H9 (cell line): Measurements from ENCODE around the gene ZBTB9. TPM values are rescaled to one million over a fixed set of nuclear protein-coding genes. Genes with fewer than 3 reads are reported as not detected.

Experiments
- DNase-seq: peaks from one replicate; pipeline ENCODE4 v3.0.0-alpha.2; 2017
- H2AFZ ChIP-seq: one replicate; pipeline ENCODE4 v1.6.1; 2013; ENCODE audit warnings: mild to moderate bottlenecking, low read length, control low read depth, moderate library complexity
- H2AK5ac ChIP-seq: 2 replicates; pipeline ENCODE4 v1.6.1; 2013; ENCODE audit warnings: low read length, control low read depth, mixed read lengths; ENCODE audit not compliant: insufficient read length
- H2BK120ac ChIP-seq: one replicate; pipeline ENCODE4 v1.6.1; 2013; ENCODE audit warnings: low read depth, mild to moderate bottlenecking, low read length, control low read depth, inconsistent platforms; ENCODE audit not compliant: poor library complexity, severe bottlenecking
- H2BK12ac ChIP-seq: 2 replicates; pipeline ENCODE4 v1.6.1; 2013; ENCODE audit warnings: low read length, control low read depth, mixed read lengths, low read depth; ENCODE audit not compliant: insufficient read length
- H2BK15ac ChIP-seq: 2 replicates; pipeline ENCODE4 v1.6.1; 2013; ENCODE audit warnings: low read depth, low read length, control low read depth
- H2BK20ac ChIP-seq: one replicate; pipeline ENCODE4 v1.6.1; 2013; ENCODE audit warnings: low read depth, mild to moderate bottlenecking, low read length, control low read depth, inconsistent platforms; ENCODE audit not compliant: poor library complexity, severe bottlenecking
- H2BK5ac ChIP-seq: 2 replicates; pipeline ENCODE4 v1.6.1; 2013; ENCODE audit warnings: low read length, control low read depth, mixed read lengths; ENCODE audit not compliant: insufficient read length
- H3K14ac ChIP-seq: 2 replicates; pipeline ENCODE4 v1.6.1; 2013; ENCODE audit warnings: low read length, control low read depth; ENCODE audit not compliant: insufficient read depth
- H3K18ac ChIP-seq: 2 replicates; pipeline ENCODE4 v1.6.1; 2013; ENCODE audit warnings: low read depth, mild to moderate bottlenecking, mixed read lengths, low read length, control low read depth; ENCODE audit not compliant: insufficient read length
- H3K23ac ChIP-seq: 2 replicates; pipeline ENCODE4 v1.6.1; 2013; ENCODE audit warnings: low read length, control low read depth, mixed read lengths, low read depth; ENCODE audit not compliant: insufficient read length
- H3K23me2 ChIP-seq: 2 replicates; pipeline ENCODE4 v1.6.1; 2013; ENCODE audit warnings: low read depth, mild to moderate bottlenecking, mixed read lengths, low read length, control low read depth; ENCODE audit not compliant: insufficient read length, poor library complexity, severe bottlenecking
- H3K27ac ChIP-seq: 2 replicates; pipeline ENCODE4 v1.5.1; 2013; ENCODE audit warnings: low read length, control low read depth, mixed read lengths, low read depth; ENCODE audit not compliant: insufficient read length
- H3K27me3 ChIP-seq: 2 replicates; pipeline ENCODE4 v1.6.1; 2013; ENCODE audit warnings: low read length, control low read depth, inconsistent platforms; ENCODE audit not compliant: insufficient read depth
- H3K4ac ChIP-seq: 2 replicates; pipeline ENCODE4 v1.6.1; 2013; ENCODE audit warnings: low read depth, mild to moderate bottlenecking, control low read depth, inconsistent platforms, low read length, moderate library complexity
- H3K4me1 ChIP-seq: 2 replicates; pipeline ENCODE4 v1.6.1; 2013; ENCODE audit warnings: low read length, control low read depth, inconsistent platforms; ENCODE audit not compliant: insufficient read depth
- H3K4me2 ChIP-seq: 2 replicates; pipeline ENCODE4 v1.6.1; 2013; ENCODE audit warnings: low read length, control low read depth, mixed read lengths; ENCODE audit not compliant: insufficient read length, insufficient read depth
- H3K56ac ChIP-seq: 2 replicates; pipeline ENCODE4 v1.6.1; 2013; ENCODE audit warnings: low read depth, mild to moderate bottlenecking, mixed read lengths, low read length, control low read depth; ENCODE audit not compliant: insufficient read length
- H3K79me1 ChIP-seq: 2 replicates; pipeline ENCODE4 v1.6.1; 2013; ENCODE audit warnings: low read depth, mild to moderate bottlenecking, moderate library complexity, low read length, control low read depth, inconsistent platforms; ENCODE audit not compliant: insufficient read depth, poor library complexity, severe bottlenecking
- H3K79me2 ChIP-seq: 2 replicates; pipeline ENCODE4 v1.6.1; 2013; ENCODE audit warnings: low read length, control low read depth, inconsistent platforms; ENCODE audit not compliant: insufficient read depth
- H3K9ac ChIP-seq: 2 replicates; pipeline ENCODE4 v1.6.1; 2013; ENCODE audit warnings: low read length, control low read depth, mixed read lengths; ENCODE audit not compliant: insufficient read length; ENCODE audit errors: extremely low read depth
- H3K9me3 ChIP-seq: one replicate; pipeline ENCODE4 v1.6.1; 2013; ENCODE audit warnings: low read depth, low read length, inconsistent platforms; ENCODE audit not compliant: control insufficient read depth
- H3T11ph ChIP-seq: one replicate; pipeline ENCODE4 v1.6.1; 2013; ENCODE audit warnings: mild to moderate bottlenecking, low read length, control low read depth, inconsistent platforms
- H4K20me1 ChIP-seq: one replicate; pipeline ENCODE4 v1.6.1; 2013; ENCODE audit not compliant: control insufficient read depth, insufficient read length, insufficient read depth
- H4K5ac ChIP-seq: 2 replicates; pipeline ENCODE4 v1.6.1; 2013; ENCODE audit warnings: low read depth, mild to moderate bottlenecking, mixed read lengths, low read length, control low read depth; ENCODE audit not compliant: insufficient read length
- H4K8ac ChIP-seq: replicated peaks from 2 replicates; pipeline ENCODE4 v1.6.1; 2013; ENCODE audit warnings: low read length, control low read depth, mixed read lengths, low read depth; ENCODE audit not compliant: insufficient read length
- H4K91ac ChIP-seq: 2 replicates; pipeline ENCODE4 v1.6.1; 2013; ENCODE audit warnings: low read depth, mild to moderate bottlenecking, moderate library complexity, mixed read lengths, low read length, control low read depth; ENCODE audit not compliant: insufficient read length
- H3K27ac Mint-ChIP-seq, 3 experiments: 2 replicates in 2 of 3; 3 replicates in 1 of 3; pipeline ENCODE4 v1.8.0; 2020 to 2021; ENCODE audit warnings: mixed read lengths in 3 of 3, mild to moderate bottlenecking in 1 of 3, moderate library complexity in 1 of 3
- H3K27me3 Mint-ChIP-seq: 2 replicates; pipeline ENCODE4 v1.8.0; 2021; ENCODE audit warnings: low read depth, mild to moderate bottlenecking, moderate library complexity, mixed read lengths
- H3K36me3 Mint-ChIP-seq, 3 experiments: 2 replicates in 2 of 3; 3 replicates in 1 of 3; pipeline ENCODE4 v1.8.0; 2020 to 2021; ENCODE audit warnings: low read depth in 3 of 3, mixed read lengths in 3 of 3; ENCODE audit not compliant: insufficient read depth in 1 of 3
- H3K4me1 Mint-ChIP-seq, 2 experiments: 2 replicates each; pipeline ENCODE4 v1.8.0; 2020; ENCODE audit warnings: mixed read lengths in 2 of 2
- H3K4me3 Mint-ChIP-seq, 2 experiments: 2 replicates in 1 of 2; 3 replicates in 1 of 2; pipeline ENCODE4 v1.8.0; 2020 to 2021; ENCODE audit warnings: mild to moderate bottlenecking in 2 of 2, mixed read lengths in 2 of 2, moderate library complexity in 1 of 2
- H3K9me3 Mint-ChIP-seq, 2 experiments: 2 replicates in 1 of 2; 3 replicates in 1 of 2; pipeline ENCODE4 v1.8.0; 2020; ENCODE audit warnings: mild to moderate bottlenecking in 2 of 2, mixed read lengths in 2 of 2, moderate library complexity in 1 of 2
- WGBS: extraction: QIAGEN DNeasy Blood & Tissue Kit; methylation state at CpG from one replicate; pipeline ENCODE4 v1.1.7; 2013; ENCODE audit warnings: missing lambda C conversion rate, low lambda C conversion rate, mixed read lengths; ENCODE audit not compliant: insufficient read length; ENCODE audit errors: extremely low coverage; 5-methylcytosine and 5-hydroxymethylcytosine counted together
- total RNA-seq: library from RNA; stranded (reverse); gene quantifications from 2 replicates; pipeline ENCODE4 v1.2.1, GENCODE V29; 2021
- TF ChIP-seq, protein P1 (sequence below): fragments of 200-600 bp; sonication (generic); conservative IDR thresholded peaks from 3 replicates; pipeline ENCODE4 v1.8.0; 2021; ENCODE audit warnings: antibody characterized with exemption, mild to moderate bottlenecking

The ZBTB9 gene
- total RNA-seq, 1 experiment from 2014 or later: 53.1 TPM

DNA sequence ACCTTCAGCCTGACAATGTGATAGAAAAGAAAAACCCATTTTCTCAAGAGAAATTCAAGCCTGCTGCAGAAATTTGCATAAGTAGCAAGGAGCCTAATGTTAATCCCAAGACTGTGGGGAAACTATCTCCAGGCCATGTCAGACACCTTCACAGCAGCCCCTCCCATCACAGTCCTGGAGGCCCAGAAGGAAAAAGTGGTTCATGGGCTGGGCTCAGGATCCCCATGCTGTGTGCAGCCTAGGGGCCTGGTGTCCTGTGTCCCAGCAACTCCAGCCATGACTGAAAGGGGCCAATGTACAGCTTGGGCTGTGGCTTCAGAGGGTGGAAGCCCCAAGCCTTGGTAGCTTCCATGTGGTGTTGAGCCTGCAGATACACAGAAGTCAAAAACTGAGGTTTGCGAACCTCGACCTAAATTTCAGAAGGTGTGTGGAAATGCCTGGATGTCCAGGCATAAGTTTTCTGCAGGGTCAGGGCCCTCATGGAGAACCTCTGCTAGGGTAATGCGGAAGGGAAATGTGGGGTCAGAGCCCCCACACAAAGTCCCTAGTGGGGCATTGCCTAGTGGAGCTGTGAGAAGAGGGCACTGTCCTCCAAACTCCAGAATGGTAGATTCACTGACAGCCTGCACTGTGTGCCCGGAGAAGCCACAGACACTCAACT, 11.8 kb downstream of the ZBTB9 start:
- no peaks in the 10 kb centered on the region for H3K79me2 ChIP-seq
- no peaks in the 10 kb centered on the region for H4K20me1 ChIP-seq
- H2AK5ac ChIP-seq: no peak overlapping the region
- Mint-ChIP-seq H3K4me3 (no peak overlapping the region), H3K36me3 (peaks cover 0 to 2% (median 0%) of the 10 kb centered on the region in 3 experiments; a peak in 2 of 7 replicates), H3K4me1 (no peaks in the 10 kb centered on the region), H3K27ac (no peak overlapping the region), H3K9me3 (peaks cover 8% of the 10 kb centered on the region in 2 experiments; a peak in 3 of 5 replicates), H3K27me3 (peaks cover 8% of the 10 kb centered on the region)
- H3K79me1 ChIP-seq: no peaks in the 10 kb centered on the region
- no peak overlapping the region for H3K4me2 ChIP-seq
- TF ChIP-seq, protein P1, sequence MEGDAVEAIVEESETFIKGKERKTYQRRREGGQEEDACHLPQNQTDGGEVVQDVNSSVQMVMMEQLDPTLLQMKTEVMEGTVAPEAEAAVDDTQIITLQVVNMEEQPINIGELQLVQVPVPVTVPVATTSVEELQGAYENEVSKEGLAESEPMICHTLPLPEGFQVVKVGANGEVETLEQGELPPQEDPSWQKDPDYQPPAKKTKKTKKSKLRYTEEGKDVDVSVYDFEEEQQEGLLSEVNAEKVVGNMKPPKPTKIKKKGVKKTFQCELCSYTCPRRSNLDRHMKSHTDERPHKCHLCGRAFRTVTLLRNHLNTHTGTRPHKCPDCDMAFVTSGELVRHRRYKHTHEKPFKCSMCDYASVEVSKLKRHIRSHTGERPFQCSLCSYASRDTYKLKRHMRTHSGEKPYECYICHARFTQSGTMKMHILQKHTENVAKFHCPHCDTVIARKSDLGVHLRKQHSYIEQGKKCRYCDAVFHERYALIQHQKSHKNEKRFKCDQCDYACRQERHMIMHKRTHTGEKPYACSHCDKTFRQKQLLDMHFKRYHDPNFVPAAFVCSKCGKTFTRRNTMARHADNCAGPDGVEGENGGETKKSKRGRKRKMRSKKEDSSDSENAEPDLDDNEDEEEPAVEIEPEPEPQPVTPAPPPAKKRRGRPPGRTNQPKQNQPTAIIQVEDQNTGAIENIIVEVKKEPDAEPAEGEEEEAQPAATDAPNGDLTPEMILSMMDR: no peak
- no peak overlapping the region for H4K91ac ChIP-seq
- H3K4me1 ChIP-seq: no peaks in the 10 kb centered on the region
- no peak overlapping the region for H2AFZ ChIP-seq
- no peak overlapping the region for H4K8ac ChIP-seq
- H2BK120ac ChIP-seq: no peak overlapping the region
- H3K4ac ChIP-seq: no peak overlapping the region
- H3K9ac ChIP-seq: no peak overlapping the region
- WGBS: no CpG with 5 or more reads among the region's 4 CpGs
- no peak overlapping the region for H3K27ac ChIP-seq
- H2BK15ac ChIP-seq: no peak overlapping the region
- no peak overlapping the region for H3K23ac ChIP-seq
- no peaks in the 10 kb centered on the region for H3K23me2 ChIP-seq
- H3K56ac ChIP-seq: no peak overlapping the region
- H3K14ac ChIP-seq: no peak overlapping the region
- no peak overlapping the region for H2BK20ac ChIP-seq
- H2BK12ac ChIP-seq: no peak overlapping the region
- DNase-seq: no peak
- no peaks in the 10 kb centered on the region for H3K9me3 ChIP-seq
- no peak overlapping the region for H3K18ac ChIP-seq
- H3T11ph ChIP-seq: no peak overlapping the region
- no peak overlapping the region for H2BK5ac ChIP-seq
- no peak overlapping the region for H4K5ac ChIP-seq
- H3K27me3 ChIP-seq: no peaks in the 10 kb centered on the region; the same call in 1 of the 2 replicates
